GM18873 (cell line): Measurements from ENCODE around the gene ATM.
A peak's percentile ranks its signal among the peaks of the same experiment; 100 is the strongest.

Source experiments
- ATAC-seq: cut with Tn5 transposase; IDR thresholded peaks from one replicate; pipeline ENCODE4 v1.9.1; 2021; ENCODE audit warnings: mild to moderate bottlenecking, moderate library complexity, moderate number of reproducible peaks; ENCODE audit not compliant: unreplicated experiment, low FRiP score

Gene ATM

GRCh38 chr11:108218912-108219783 lies 3.7 kb upstream of the ATM start:
- ATAC-seq: no peak

- no peak for ATAC-seq
Observed at GRCh38 chr11:108220721-108221336, 2.0 kb upstream of the ATM start.

GRCh38 chr11:108221371-108221770 lies 1.5 kb upstream of the ATM start:
- ATAC-seq: no peak

- ATAC-seq: peak; percentile 0
Observed at GRCh38 chr11:108221911-108222573, 825 bp upstream of the ATM start.

- peak; percentile 26 for ATAC-seq
Observed at GRCh38 chr11:108223348-108224149, 682 bp downstream of the ATM start.

- ATAC-seq: no peak
Observed at GRCh38 chr11:108224366-108224765, 1.5 kb downstream of the ATM start.

GRCh38 chr11:108224911-108225786 lies 2.3 kb downstream of the ATM start:
- ATAC-seq: no peak

- ATAC-seq: no peak
Observed at GRCh38 chr11:108226036-108226435, 3.2 kb downstream of the ATM start.

- no peak for ATAC-seq
Observed at GRCh38 chr11:108228251-108228650, 5.4 kb downstream of the ATM start.

GRCh38 chr11:108233277-108233945 lies 10.5 kb downstream of the ATM start:
- ATAC-seq: no peak

GRCh38 chr11:108235192-108235591 lies 12.3 kb downstream of the ATM start:
- no peak for ATAC-seq

- no peak for ATAC-seq
Observed at GRCh38 chr11:108235633-108236032, 12.8 kb downstream of the ATM start.

GRCh38 chr11:108237058-108237481 lies 14.2 kb downstream of the ATM start:
- peak; percentile 30 for ATAC-seq

- ATAC-seq: no peak
Observed at GRCh38 chr11:108239076-108239475, 16.2 kb downstream of the ATM start.

GRCh38 chr11:108241330-108242037 lies 18.6 kb downstream of the ATM start:
- no peak for ATAC-seq

- ATAC-seq: no peak
Observed at GRCh38 chr11:108242422-108242821, 19.6 kb downstream of the ATM start.

- no peak for ATAC-seq
Observed at GRCh38 chr11:108246308-108246707, 23.4 kb downstream of the ATM start.

- ATAC-seq: no peak
Observed at GRCh38 chr11:108246885-108247284, 24.0 kb downstream of the ATM start.
